IPS-NIHi7 (cell line): ENCODE results near the gene SLC44A4.
"Not testable (repeated sequence)": the region's sequence is repeated elsewhere in the genome, so short reads cannot be mapped to it uniquely, and the experiment has no call there.

Experiments
- DNase-seq: peaks from one replicate; pipeline ENCODE4 v3.0.0; 2012; ENCODE audit warnings: mixed read lengths; ENCODE audit errors: extremely low spot score

SLC44A4 gene

DNA sequence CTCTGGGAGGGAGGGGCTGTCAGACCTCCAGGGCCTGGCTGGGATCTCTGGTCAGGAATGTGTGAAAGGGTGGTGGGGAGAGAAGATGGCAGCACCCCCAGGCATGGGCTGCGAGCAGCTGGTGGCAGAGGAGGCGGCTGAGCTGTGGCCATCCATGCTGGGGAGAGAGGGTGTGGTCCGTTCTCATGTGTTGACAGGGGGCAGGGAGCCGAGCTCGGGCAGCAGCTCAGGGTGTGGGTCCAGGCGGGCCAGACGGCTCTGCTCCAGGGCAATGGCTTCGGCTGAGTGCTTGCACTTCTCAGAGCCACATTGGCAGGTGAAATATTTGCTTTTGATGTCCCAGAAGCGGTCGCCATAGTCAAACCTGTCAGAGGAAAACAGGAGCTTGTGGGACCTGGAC is 1.1 kb upstream of the SLC44A4 start:
- DNase-seq: no peak

DNA sequence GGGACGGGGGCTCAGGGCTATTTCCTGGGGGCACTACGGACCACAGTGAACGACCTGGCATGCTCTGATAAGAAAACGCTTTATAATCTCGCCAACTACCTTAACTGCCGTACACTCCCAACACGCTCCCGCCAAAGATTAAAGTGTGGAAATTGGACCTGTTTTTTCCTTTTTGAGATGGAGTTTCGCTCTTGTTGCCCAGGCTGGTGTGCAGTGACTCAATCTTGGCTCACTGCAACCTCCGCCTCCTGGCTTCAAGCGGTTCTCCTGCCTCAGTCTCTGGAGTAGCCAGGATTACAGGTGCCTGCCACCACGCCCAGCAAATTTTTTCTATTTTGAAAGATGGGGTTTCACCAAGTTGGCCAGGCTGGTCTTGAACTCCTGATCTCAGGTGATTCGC is 346 bp upstream of the SLC44A4 start:
- no peak for DNase-seq

DNA sequence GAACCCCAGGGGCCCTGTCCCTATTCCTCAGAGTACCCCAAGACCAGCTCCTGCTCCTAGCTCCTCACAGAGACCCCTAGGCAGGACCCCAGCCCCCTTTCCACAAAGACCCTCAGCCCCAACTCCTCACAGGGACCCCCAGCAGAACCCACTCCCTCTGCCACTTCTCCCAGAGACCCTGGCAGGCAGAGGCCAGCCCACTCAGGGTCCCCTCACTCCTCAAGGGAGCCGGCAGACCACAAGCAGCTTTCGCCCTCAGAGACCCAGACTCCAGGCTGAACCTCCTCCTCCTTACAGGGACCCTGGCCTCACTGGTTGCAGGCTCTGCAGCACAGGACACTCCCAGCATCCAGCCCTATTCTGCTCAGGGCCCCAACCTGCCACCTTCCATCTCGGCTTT is 575 bp downstream of the SLC44A4 start:
- DNase-seq: no peak

DNA sequence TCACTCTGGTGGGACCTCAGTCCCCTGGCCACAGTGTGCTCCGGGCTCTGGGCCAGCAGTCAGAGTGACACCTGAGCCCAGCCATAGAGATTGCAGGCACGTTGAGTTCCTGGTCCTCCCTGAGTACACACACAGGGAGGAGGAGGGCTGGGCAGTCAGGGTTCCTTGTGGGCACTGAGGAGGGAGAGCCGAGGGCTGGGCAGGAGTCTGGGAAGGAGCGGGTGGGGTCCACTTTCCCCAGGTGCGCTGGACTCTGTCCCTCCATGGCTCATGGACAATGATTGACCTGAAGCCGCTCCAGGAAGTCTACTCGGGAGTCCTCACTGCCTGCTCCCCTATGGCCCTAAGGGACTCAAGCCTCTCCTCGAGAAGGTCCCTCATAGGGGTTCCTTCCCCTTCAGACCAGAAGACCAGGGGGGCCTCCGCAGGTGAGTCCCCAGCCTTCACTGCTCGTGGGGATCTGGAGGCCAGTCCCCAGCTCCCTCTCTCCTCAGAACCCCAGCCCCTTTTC is 1.1 kb downstream of the SLC44A4 start:
- no peak for DNase-seq

DNA sequence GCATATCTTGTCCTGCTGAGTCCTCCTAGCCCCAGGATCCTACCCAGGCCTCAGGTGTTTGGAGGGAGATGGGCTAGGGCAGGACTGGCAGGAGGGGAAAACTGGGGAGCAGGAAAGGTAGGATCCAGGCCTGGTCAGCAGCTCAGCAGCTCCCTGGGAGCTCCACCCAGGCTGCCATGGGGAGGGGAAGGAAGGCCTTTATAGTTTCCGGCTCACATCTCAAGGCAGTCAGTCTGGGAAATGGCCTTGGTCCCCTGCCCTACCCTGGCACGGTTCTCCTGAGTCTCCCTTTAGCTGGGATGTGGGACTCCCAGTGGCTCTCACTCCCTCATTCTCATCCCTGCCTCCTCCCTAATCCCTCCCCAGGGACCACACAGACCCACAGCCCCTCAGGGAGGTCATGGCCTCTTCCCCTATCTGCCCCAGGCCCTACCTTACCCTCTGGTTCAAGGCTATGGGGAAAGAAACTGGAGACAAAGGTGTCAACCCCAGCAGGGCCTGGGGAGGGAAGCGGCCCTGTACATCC is 1.6 kb downstream of the SLC44A4 start:
- no peak for DNase-seq

- DNase-seq: no peak
These were observed 2.4 kb downstream of the SLC44A4 start for GRCh38 chr6:31876357-31876756.

DNA sequence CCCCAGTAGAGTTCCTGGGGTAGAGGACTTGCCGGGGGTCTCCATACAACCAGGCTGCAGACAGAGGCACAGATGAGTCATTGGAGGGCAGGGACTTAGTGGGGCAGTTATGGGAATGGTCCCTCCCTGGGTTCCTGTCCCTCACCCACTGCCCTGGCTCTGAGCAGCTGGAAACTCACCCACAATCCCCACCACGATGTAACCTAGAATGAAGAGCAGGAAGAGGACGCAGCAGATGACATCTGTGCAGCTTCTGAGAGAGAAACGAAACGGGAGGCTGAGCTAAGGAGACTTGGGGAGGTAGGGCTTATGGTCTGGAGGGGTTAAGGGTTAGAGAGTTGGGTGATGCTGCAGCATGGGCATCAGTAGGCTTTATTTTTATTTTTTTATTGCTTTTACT is 2.9 kb downstream of the SLC44A4 start:
- no peak for DNase-seq

DNA sequence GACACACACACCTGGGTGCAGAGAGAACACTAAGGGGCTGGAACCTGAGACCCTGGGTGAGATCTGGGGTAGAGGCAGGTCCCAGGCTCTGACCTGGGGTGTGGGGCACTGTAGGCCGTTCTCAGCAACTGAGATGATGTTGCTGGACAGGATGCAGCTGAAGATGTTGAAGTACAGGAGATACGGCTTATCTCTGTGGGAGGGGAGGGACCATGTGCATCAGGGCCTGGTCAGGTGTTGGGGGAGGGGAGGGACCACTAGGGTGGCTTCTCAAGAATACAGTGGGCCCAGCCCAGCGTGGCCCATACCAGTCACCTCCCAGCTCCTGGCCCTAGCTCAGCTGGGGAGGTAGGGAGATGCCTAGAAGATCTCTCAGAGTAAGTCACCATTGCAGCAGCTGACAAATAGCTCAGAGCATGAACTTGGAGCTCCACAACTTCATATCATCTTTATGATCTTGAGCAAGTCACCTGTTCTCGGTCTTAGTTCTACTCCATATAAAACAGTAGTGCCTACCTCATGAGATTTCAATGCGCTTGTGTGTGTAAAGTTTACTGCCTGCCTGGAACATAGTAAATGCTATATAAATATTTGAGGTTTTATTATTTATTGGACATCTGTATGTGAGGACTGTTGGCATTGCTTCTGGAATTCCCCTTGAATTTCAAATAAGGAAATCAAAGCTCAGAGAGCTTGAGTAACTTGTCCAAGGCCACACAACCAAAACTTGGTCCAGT is 3.8 kb downstream of the SLC44A4 start:
- DNase-seq: no peak

- no peak for DNase-seq
These were observed 4.6 kb downstream of the SLC44A4 start for GRCh38 chr6:31874084-31874670.

GRCh38 chr6:31871046-31871659 is 7.6 kb downstream of the SLC44A4 start:
- DNase-seq: no peak

DNA sequence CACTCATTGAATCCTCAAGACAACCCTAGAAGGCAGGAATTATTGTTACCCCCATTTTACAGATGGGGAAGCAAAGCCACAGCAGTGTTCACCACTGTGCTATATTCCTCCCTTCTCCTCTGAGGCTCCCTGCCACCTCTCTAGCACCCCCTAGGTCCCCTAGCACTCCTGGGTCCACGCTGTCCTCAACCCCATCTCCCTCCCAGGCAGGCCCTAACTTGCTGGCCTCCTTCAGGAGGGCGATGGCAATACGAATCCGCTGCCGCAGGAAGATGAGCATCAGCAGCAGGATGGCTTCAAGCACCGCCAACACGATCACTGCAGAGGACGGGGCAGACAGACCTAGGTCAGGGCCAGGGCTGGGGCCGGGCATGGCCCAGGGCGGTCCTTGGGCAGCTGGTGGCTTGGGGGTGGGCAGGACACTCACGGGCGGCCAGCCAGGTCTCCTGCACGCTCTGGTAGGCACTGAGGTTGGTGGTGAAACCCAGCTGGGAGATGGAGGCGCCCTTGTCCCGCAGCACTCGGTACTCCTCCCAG is 8.3 kb downstream of the SLC44A4 start:
- DNase-seq: peak; percentile 47

DNA sequence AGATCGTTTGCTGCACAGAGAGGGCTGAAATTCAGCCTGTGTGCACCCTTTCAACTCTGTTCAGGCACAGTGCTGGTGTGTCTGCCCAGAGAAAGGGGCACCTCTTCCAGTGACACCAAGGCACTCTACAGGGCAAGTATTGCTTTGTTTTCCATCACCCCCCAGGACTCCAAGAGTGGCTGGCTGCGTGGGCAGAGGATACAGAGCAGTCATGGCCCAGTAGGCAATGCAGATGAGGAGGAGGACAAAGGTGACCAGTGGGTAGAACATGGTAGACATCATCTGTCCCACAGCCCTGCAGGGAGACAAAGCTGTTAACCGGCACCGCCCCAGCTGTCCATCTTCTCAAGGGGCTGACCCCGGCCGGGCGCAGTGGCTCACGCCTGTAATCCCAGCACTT is 9.5 kb downstream of the SLC44A4 start:
- DNase-seq: no peak

GRCh38 chr6:31868658-31868971 is 10.2 kb downstream of the SLC44A4 start:
- DNase-seq: not testable (repeated sequence)

DNA sequence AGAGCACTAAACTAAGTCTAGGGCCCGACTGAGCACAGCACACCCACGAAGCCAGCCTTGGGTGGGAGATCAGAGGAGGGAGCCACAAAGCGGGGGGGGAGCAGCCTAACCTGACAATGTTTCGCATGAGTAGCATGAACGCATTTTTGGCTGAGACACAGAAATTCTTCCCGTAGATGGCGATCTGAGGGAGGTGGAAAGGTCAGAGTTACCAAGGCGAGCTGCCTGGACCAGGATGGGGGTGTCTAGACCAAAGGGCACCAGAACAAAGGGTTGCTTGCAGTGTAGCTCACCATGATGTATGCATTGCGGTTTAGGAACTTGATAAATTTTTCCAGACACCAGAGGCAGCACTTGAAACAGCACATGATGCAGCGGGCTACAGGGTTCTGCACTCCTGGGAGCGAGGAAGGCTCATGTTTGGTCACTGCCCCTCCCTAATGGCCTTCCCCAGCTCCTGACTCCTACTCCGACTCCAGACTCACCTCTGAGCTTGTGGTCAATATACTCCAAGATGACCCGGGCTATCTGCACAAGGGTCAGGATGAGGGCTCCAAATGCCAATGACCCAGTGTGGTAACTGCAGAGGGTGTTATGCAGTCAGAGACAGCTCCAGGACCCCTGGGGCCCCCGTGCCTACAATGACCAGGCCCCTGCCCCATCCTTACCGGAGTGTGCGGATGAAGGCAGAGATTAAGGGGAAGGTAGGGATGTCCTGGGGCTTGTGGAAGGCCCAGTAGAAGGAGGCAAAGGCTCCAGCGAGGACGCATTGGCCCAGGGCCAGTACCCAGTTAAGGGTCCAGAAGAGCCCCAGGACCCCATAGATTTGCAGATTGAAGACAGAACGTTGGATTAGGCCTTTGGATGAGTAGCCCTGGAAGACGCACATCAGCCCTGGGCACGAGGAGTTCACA is 13.3 kb downstream of the SLC44A4 start:
- DNase-seq: no peak

GRCh38 chr6:31864818-31865204 is 14.0 kb downstream of the SLC44A4 start:
- DNase-seq: no peak

DNA sequence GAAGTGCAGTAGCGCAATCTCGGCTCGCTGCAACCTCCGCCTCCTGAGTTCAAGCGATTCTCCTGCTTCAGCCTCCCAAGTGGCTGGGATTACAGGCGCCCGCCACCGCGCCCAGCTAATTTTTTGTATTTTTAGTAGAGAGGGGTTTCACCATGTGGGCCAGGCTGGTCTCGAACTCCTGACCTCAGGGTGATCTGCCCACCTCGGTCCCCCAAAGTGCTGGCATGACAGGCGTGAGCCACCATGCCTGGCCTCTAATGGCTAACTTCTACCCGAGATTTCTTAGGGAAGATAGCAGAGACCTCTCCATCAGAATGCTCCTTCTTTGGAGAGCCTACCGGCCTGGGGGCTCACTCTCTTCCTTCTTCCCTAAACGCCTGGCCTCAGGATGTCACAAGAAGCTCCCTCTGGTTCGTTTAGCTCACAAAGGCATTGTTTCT is 14.7 kb downstream of the SLC44A4 start:
- not testable (repeated sequence) for DNase-seq

DNA sequence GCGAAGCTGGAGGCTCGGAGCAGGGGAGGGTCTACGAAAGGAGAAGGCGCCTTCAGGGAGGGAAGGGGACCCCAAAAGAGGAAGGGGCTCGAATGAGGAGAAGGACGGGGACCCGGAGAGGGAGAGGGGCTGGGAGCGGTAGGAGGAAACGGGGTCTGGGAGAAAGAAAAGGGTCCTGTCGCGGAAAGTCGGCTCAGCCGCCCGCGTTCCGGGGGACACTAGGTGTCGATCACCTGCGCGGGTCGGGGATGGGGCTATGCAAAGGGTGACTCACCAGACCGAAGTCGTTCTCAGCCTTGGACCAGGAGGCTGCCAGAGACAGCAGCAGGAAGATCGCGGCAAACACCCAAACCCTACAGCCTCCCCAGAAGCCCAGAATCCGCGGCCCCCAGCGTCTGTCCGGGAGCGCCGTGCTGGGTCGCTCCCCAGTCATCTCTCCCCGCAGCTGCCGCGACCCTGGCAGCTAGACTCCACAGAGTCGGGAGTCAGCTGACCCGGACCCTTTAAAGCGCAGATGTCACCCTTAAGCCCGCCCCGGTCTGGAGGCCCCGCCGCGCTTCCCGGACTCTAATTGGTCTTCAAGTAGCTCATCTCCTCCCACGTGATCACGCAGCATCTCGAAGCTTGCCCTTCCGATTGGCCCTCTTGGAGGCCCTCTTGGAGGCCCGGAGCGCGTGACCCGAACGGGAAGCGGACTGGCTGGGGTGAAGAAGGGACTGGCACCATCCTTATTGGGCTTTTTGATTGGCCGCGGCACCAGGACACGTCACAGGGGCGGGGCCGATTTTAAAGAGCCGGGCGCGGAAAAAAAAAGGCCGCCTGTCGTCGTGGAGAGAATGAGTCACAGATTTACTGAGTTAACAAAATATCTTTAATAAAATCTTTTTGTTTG is 16.2 kb downstream of the SLC44A4 start, which contains the start of gene NEU1:
NEU1 (minus strand) TSS at position 478 of the 892 bp plus-strand sequence; CDS start at position 433, 45 bp downstream.
- peak; percentile 100 for DNase-seq

GRCh38 chr6:31861919-31862343 is 16.9 kb downstream of the SLC44A4 start:
- DNase-seq: no peak

DNA sequence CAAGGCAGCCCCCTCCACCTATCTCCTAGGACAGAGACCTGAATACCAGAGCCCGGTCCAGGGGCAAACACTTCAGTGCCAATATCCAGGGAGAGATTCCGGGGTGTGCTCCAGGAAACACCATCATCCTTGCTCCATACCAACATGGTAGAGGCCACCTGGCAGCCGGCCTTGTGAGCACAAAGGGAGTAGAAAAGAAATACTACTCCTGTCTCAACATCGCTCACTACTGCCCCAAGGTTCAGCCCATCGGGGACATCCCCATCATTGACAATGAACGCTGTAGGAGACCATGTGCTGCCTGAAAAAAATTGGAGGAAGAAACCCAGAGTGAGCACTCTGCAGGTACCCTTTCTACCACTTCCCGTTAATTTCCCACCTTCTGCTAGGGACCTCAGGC is 17.6 kb downstream of the SLC44A4 start:
- DNase-seq: no peak

DNA sequence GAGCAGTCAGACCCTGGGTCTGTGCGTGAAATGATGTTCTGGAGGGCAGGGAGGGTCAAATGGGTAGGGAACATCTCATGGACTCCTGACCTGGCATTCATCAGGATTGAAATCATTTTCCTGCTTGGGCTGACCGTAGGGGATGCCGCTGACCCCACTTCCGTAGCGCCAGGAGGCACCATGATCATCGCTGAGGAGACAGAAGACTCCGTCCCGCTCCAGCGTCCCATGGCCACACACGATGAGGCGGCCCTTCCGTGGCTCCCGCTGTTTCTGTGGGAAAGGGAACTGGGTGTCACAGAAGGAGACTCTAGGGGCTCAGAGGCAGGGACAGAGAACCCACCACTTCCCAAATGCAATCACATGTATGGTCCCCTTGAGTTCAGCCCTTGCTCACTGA is 18.4 kb downstream of the SLC44A4 start:
- DNase-seq: no peak
